Lung (tissue), 12 donors: ENCODE measurements around the gene COL4A2. TPM values are rescaled to one million over a fixed set of nuclear protein-coding genes. Genes with fewer than 3 reads are reported as not detected.

ENCODE experiments used
- ATAC-seq: fragments of 200-7000 bp; cut with Tn5 transposase; one replicate; pipeline ENCODE4 v1.9.1; 2020; ENCODE audit warnings: moderate number of reproducible peaks; ENCODE audit not compliant: insufficient read depth, low FRiP score
- DNase-seq, 3 donors: peaks; one replicate each; pipeline ENCODE4 v3.0.0-alpha.2; 2013 to 2017
- H3K27ac ChIP-seq, 2 donors: one replicate each; pipeline ENCODE4 v1.5.1; 2013; ENCODE audit warnings: mild to moderate bottlenecking in 2 of 2, moderate library complexity in 2 of 2, control low read depth in 1 of 2, inconsistent platforms in 1 of 2, low read depth in 1 of 2, low read length in 1 of 2
- H3K27me3 ChIP-seq, 3 donors: one replicate each; pipeline ENCODE4 v1.5.1; 2013; ENCODE audit warnings: low read length in 2 of 3; ENCODE audit not compliant: control insufficient read depth in 3 of 3, insufficient read depth in 3 of 3
- H3K36me3 ChIP-seq, 4 donors: one replicate each; pipeline ENCODE4 v1.5.1; 2013; ENCODE audit warnings: low read length in 4 of 4, mild to moderate bottlenecking in 1 of 4, moderate library complexity in 1 of 4; ENCODE audit not compliant: control insufficient read depth in 4 of 4, insufficient read depth in 4 of 4
- H3K4me1 ChIP-seq, 5 donors: one replicate each; pipeline ENCODE4 v1.5.1; 2013; ENCODE audit warnings: low read length in 5 of 5, mild to moderate bottlenecking in 2 of 5, moderate library complexity in 1 of 5; ENCODE audit not compliant: control insufficient read depth in 5 of 5, insufficient read depth in 5 of 5
- H3K4me3 ChIP-seq: one replicate; pipeline ENCODE4 v1.5.1; 2013; ENCODE audit warnings: mild to moderate bottlenecking, control low read depth, moderate library complexity
- H3K9ac ChIP-seq, 2 donors: one replicate each; pipeline ENCODE4 v1.5.1; 2013; ENCODE audit warnings: low read length in 2 of 2, control low read depth in 1 of 2; ENCODE audit not compliant: insufficient read depth in 1 of 2
- H3K9me3 ChIP-seq, 4 donors: one replicate each; pipeline ENCODE4 v1.5.1; 2013; ENCODE audit warnings: low read length in 3 of 4, mild to moderate bottlenecking in 1 of 4, moderate library complexity in 1 of 4; ENCODE audit not compliant: control insufficient read depth in 4 of 4, insufficient read depth in 3 of 4
- WGBS, 2 donors: extraction: QIAGEN DNeasy Blood & Tissue Kit; methylation state at CpG; one replicate each; pipeline ENCODE4 v1.1.7; 2013; 5-methylcytosine and 5-hydroxymethylcytosine counted together
- polyA plus RNA-seq, 2 donors: library from polyadenylated mRNA; stranded (reverse); fragments of 200-250 nt; gene quantifications; one replicate each; pipeline ENCODE4 v1.2.1, GENCODE V29; 2013
- total RNA-seq, 2 donors: library from RNA; depleted of rRNA in 1 of 2; stranded (reverse); fragments of >200 nt in 1 of 2; gene quantifications; one replicate each; pipeline ENCODE4 v1.2.1, GENCODE V29; 2014 to 2021
- TF ChIP-seq, protein P1 (sequence below): IDR thresholded peaks from 2 replicates; pipeline ENCODE4 v1.5.1; 2012; ENCODE audit warnings: mild to moderate bottlenecking; ENCODE audit errors: control extremely low read depth, extremely low read depth
- donor health status: control.
- donor health status: control.
- donor health status: Bipolar disorder and iron deficiency.
- donor health status: healthy.
- donor health status: DM: yes; HTN: yes; CAD: no.

COL4A2 gene
- total and polyA plus RNA-seq, 4 donors: 169 to 627 (median 339) TPM

DNA sequence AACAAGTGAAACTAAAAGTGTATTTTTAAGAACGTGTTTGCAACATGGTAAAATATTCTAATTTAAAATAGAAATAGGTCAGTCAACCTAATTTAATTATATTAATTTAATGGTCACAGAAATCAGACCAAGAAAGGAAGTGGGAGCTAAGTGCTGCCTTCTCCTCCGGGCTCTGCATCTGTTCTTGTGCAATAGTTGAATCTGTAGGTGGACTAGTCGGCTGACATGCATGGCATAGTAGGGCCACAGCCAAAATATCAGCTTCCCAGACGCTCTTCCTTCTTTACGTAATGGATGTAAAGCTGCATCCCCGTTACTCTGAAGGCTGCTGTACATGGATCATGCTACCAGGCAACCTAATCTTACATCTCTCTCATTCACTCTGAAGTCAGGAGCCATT, 47.4 kb upstream of the COL4A2 start:
- no peak for ATAC-seq
- Histone ChIP-seq H3K9me3 (peaks cover 0 to 2% (median 0%) of the 10 kb centered on the region in 4 donors), H3K36me3 (no peaks in the 10 kb centered on the region), H3K27me3 (no peaks in the 10 kb centered on the region), H3K27ac (no peak overlapping the region), H3K9ac (no peak overlapping the region), H3K4me1 (peaks cover 8 to 26% (median 14%) of the 10 kb centered on the region in 5 donors), H3K4me3 (no peak overlapping the region)
- DNase-seq: no peak
- TF ChIP-seq, protein P1, sequence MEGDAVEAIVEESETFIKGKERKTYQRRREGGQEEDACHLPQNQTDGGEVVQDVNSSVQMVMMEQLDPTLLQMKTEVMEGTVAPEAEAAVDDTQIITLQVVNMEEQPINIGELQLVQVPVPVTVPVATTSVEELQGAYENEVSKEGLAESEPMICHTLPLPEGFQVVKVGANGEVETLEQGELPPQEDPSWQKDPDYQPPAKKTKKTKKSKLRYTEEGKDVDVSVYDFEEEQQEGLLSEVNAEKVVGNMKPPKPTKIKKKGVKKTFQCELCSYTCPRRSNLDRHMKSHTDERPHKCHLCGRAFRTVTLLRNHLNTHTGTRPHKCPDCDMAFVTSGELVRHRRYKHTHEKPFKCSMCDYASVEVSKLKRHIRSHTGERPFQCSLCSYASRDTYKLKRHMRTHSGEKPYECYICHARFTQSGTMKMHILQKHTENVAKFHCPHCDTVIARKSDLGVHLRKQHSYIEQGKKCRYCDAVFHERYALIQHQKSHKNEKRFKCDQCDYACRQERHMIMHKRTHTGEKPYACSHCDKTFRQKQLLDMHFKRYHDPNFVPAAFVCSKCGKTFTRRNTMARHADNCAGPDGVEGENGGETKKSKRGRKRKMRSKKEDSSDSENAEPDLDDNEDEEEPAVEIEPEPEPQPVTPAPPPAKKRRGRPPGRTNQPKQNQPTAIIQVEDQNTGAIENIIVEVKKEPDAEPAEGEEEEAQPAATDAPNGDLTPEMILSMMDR: no peak
- WGBS, 2 donors: 67% methylated on average over 6 of the region's 6 CpGs

DNA sequence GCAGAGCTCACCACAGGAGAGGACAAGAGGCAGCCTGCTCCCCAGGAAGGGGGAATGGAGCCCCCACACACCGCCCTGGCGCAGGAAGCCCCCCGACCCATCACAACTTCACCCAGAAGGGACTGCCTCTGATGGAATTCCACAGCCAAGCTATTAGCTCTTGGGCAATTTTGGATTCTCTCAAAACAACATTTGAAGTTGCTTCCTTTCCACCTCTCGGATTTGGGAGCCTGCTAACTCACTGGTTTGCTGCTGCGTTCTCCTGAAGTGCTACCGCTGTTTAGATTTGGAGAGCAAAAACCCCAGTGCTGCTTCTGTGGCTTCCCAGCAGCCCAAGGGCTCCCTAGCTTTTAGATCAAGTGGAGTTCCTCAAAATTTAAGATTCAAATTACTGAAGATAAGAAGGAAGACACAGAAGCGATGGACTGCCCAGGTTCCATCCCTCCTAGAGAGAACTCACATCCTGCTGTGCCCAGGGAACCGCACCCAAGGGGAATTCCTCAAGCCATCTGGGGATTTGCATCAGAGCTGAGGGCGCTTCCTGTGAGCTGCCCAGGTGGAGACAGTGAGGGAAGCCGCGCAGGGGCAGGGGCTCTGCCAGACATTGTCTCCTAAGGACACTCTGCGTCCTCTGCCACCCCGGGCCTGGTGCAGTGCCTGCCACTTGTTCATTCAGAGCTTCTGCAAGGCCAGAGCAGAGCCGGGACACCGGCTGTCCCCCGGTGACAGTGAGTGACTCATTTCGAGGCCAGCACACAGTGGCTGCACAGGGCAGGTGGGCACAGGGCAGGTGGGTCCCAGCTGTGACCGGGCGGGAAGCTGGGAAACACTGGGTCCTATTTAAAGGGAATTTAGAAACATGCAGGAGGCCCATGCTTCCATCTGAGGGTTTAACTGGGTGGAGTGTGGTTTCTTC, 45.7 kb upstream of the COL4A2 start:
- 71 to 76% methylated on average over 19 of the region's 19 CpGs for WGBS, 2 donors

DNA sequence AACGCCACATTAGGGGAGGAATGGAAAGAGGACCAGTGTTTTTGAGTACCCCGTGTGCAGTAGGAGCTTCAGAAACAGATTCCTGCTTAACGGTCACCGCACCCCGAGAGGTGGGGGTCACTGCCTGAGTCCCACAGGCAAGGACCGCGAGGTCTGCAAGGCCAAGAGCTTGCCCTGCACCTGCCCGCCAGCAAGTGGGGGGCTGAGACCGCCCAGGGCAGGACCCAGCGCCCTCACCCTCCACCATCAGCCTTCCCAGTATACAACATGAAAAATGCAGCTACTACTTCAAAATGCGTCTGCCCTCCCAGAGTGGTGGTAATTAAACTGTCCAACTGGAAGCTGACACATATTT, 45.0 kb upstream of the COL4A2 start:
- no peak for DNase-seq
- Histone ChIP-seq H3K36me3 (no peaks in the 10 kb centered on the region), H3K27ac (peak overlapping the region; percentile 52 to 64), H3K4me1 (peaks cover 12 to 47% (median 20%) of the 10 kb centered on the region in 5 donors), H3K27me3 (no peaks in the 10 kb centered on the region), H3K9ac (no peak overlapping the region), H3K9me3 (no peaks in the 10 kb centered on the region), H3K4me3 (no peak overlapping the region)
- ATAC-seq: no peak
- 75 to 77% methylated on average over 10 to 11 of the region's 11 CpGs for WGBS, 2 donors
- TF ChIP-seq, protein P1: no peak

More for the DNA sequence above, 45.7 kb upstream of the COL4A2 start:
- Histone ChIP-seq H3K4me3 (no peak overlapping the region), H3K9ac (no peak overlapping the region), H3K27me3 (no peaks in the 10 kb centered on the region), H3K9me3 (no peaks in the 10 kb centered on the region), H3K4me1 (peaks cover 10 to 41% (median 14%) of the 10 kb centered on the region in 5 donors), H3K27ac (peak overlapping the region; percentile 52 to 64), H3K36me3 (no peaks in the 10 kb centered on the region)
- DNase-seq (no peak), ATAC-seq (no peak)
- TF ChIP-seq, protein P1: no peak
